ENCODE data around the gene CREB3.

DNA sequence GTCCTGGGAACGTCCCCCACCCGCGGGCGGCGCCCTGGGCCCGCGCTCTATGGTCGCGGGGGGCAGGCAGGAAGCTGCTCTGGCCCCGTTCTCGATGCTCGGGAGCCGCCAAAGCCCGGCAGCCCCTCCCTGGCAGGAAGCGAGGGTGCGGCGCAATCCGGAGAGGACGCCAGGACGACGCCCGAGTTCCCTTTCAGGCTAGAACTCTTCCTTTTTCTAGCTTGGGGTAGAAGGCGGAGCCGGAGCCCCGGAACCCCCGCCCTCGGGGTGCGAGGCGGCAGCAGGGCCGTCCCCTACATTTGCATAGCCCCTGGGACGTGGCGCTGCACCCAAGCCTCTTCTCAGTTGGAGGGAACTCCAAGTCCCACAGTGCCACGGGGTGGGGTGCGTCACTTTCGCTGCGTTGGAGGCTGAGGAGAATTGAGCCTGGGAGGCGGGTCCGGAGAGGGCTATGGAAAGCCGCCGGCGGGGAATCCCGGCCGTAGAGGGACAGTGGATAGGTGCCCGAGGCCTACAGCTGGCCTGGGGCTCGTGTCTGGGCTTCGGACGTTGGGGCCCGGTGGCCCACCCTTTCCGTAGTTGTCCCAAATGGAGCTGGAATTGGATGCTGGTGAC is at the start of gene CREB3, which contains the start of gene TLN1:
- TF ChIP-seq, protein P1, sequence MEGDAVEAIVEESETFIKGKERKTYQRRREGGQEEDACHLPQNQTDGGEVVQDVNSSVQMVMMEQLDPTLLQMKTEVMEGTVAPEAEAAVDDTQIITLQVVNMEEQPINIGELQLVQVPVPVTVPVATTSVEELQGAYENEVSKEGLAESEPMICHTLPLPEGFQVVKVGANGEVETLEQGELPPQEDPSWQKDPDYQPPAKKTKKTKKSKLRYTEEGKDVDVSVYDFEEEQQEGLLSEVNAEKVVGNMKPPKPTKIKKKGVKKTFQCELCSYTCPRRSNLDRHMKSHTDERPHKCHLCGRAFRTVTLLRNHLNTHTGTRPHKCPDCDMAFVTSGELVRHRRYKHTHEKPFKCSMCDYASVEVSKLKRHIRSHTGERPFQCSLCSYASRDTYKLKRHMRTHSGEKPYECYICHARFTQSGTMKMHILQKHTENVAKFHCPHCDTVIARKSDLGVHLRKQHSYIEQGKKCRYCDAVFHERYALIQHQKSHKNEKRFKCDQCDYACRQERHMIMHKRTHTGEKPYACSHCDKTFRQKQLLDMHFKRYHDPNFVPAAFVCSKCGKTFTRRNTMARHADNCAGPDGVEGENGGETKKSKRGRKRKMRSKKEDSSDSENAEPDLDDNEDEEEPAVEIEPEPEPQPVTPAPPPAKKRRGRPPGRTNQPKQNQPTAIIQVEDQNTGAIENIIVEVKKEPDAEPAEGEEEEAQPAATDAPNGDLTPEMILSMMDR (IDR thresholded peaks at IDR 0.05 in 4 of 5, conservative IDR thresholded peaks at IDR 0.05 in 1 of 5): no peak
- peak; percentile 75 to 92 for TF ChIP-seq POLR2A (IDR thresholded peaks at IDR 0.05)
